HL-60 (cell line): Measurements from ENCODE around the gene CTDP1.

Experiments
- DNase-seq, 2 experiments: peaks; one replicate each; pipeline ENCODE4 v3.0.0-alpha.2; 2010 to 2020; ENCODE audit warnings: low read depth in 1 of 2, low spot score in 1 of 2
- H3K27ac ChIP-seq: fragments of 250-450 bp; sonication (Bioruptor Pico); replicated peaks from 2 replicates; pipeline ENCODE4 v1.5.1; 2020; ENCODE audit warnings: mild to moderate bottlenecking, moderate library complexity
- H3K27me3 ChIP-seq: fragments of 250-450 bp; sonication (Bioruptor Pico); 2 replicates; pipeline ENCODE4 v1.5.1; 2021; ENCODE audit warnings: mild to moderate bottlenecking, moderate library complexity; ENCODE audit not compliant: insufficient read depth, poor library complexity, severe bottlenecking
- H3K4me3 ChIP-seq: replicated peaks from 2 replicates; pipeline ENCODE4 v1.5.1; 2011; ENCODE audit warnings: mild to moderate bottlenecking, control low read depth, low read length; ENCODE audit not compliant: insufficient read depth
- CTCF ChIP-seq: IDR thresholded peaks from one replicate; pipeline ENCODE4 v1.5.1; 2011; ENCODE audit warnings: low read length, control low read depth, inconsistent platforms; ENCODE audit not compliant: insufficient read depth
- GABPA ChIP-seq: IDR thresholded peaks from 2 replicates; pipeline ENCODE4 v1.6.1; 2012; ENCODE audit warnings: low read depth
- POLR2AphosphoS5 ChIP-seq: IDR thresholded peaks from 2 replicates; pipeline ENCODE4 v1.6.1; 2012; ENCODE audit warnings: low read depth
- REST ChIP-seq: IDR thresholded peaks from 2 replicates; pipeline ENCODE4 v1.6.1; 2012; ENCODE audit warnings: low read depth; ENCODE audit not compliant: insufficient replicate concordance
- SPI1 ChIP-seq: IDR thresholded peaks from 2 replicates; pipeline ENCODE4 v1.6.1; 2012; ENCODE audit warnings: low read depth, mild to moderate bottlenecking, borderline replicate concordance

The CTDP1 gene

GRCh38 chr18:79784071-79784913 is 104.7 kb downstream of the CTDP1 start:
- no peaks in the 10 kb centered on the region for H3K27me3 ChIP-seq

DNA sequence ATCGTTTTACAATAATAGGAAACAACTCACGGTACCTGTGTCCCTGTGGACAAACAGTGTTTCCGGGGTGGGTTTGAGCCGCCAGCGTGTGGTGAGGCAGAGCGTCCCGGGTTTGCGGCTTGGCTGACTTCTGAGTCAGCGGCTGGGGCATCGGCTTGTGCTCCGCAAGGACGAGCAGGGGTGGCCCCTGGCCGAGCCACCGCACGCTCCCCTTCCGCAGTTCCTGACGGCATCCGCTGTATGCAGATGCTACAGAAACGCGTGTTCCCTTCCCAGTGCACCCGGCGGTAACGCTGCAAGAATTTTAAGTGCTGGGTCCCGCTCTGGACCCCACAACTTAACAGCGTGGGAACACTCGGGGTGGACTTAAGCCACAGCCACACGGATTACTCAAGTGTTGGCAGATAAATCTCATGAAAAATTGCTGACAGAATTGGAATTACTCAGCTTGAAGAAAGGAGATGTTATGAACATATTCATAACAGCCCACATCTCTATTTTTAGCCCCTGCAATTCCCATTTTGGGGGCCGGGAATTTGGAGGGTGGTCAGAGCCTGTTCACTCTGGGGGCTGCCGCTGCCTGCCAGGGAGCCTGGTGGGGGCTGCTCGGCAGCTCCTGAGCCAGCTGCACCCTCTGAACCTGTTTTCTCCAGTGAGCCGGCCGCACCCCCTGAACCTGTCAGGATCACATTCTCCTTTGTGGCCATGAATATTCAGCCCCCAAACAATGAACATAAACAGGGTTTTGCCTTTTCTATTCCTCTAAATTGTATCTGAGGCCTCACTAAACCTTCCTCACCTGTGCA is 105.6 kb downstream of the CTDP1 start:
- TF ChIP-seq SPI1 = no peak
- no peak for TF ChIP-seq REST
- TF ChIP-seq CTCF = no peak
- no peak for TF ChIP-seq POLR2AphosphoS5
- no peak for TF ChIP-seq GABPA
- Histone ChIP-seq H3K4me3 (no peak overlapping the region), H3K27ac (no peak overlapping the region), H3K27me3 (no peaks in the 10 kb centered on the region)
- no peak for DNase-seq

More at GRCh38 chr18:79784071-79784913, 104.7 kb downstream of the CTDP1 start:
- no peak overlapping the region for H3K27ac ChIP-seq
- TF ChIP-seq SPI1 = no peak
- no peak for TF ChIP-seq POLR2AphosphoS5
- no peak for TF ChIP-seq GABPA
- TF ChIP-seq CTCF = no peak
- no peak for TF ChIP-seq REST
- DNase-seq = no peak
- H3K4me3 ChIP-seq = no peak overlapping the region

DNA sequence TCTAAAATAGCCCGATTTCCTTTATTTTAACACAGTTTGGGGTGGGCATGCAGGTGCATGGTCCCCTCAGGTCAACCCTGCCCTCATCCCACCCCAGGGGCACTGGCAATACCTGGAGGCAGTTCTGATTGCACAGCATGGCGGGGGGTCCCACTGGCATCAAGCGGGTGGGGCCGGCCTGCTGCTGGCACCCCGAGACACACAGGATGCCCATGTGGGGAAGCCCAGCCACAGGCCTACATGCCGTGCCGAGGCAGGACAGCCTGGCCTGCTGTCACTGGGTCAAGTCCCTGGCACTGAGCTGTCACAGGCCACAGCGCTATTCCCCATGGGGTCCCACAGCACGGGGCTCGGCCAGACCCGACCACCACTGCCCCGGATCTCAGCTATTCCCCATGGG is 106.2 kb downstream of the CTDP1 start:
- Histone ChIP-seq H3K27ac (no peak overlapping the region), H3K4me3 (no peak overlapping the region), H3K27me3 (no peaks in the 10 kb centered on the region)
- TF ChIP-seq CTCF = no peak
- no peak for TF ChIP-seq SPI1
- no peak for TF ChIP-seq POLR2AphosphoS5
- no peak for TF ChIP-seq GABPA
- TF ChIP-seq REST = no peak
- no peak for DNase-seq
